Measurements from ENCODE around the gene BHLHA15. TPM values are rescaled to one million over a fixed set of nuclear protein-coding genes. Genes with fewer than 3 reads are reported as not detected.

Gene BHLHA15
- total RNA-seq, 1 donor = 1.3 TPM

- no peak overlapping the region for H3K4me3 ChIP-seq (ENCODE audit: low read depth, low read length)
- DNase-seq (ENCODE audit: low read depth) = no peak
- TF ChIP-seq CTCF (IDR thresholded peaks at IDR 0.05; ENCODE audit: insufficient read depth, low read depth, low read length) = no peak
Observed at GRCh38 chr7:98186452-98187137, 24.6 kb upstream of the BHLHA15 start.

GRCh38 chr7:98187138-98187502, 24.1 kb upstream of the BHLHA15 start:
- DNase-seq (ENCODE audit: low read depth) = no peak
- no peak overlapping the region for H3K4me3 ChIP-seq (ENCODE audit: low read depth, low read length)
- TF ChIP-seq CTCF (IDR thresholded peaks at IDR 0.05; ENCODE audit: insufficient read depth, low read depth, low read length) = no peak

DNA sequence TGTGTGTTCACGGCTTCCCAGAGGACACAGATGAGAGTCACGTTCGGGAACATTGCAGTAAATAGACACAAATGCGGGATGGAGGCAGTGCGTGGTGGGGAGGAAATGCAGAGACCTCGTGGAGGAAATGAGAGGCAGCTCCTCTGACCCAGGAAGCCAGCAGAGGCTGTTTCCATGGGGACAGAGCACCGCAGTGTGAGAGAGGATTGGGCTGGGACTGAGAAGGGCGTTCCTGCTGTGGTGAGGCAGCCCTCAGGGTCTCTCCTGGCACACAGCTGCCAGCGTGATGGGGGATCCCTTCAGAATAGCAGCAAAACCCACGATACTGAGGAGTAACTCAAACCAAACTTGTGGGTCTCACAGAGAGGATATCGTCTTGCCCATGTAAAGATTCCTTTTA, 21.7 kb upstream of the BHLHA15 start:
- DNase-seq (ENCODE audit: low read depth) = no peak
- H3K4me3 ChIP-seq (ENCODE audit: low read depth, low read length) = no peak overlapping the region
- no peak for TF ChIP-seq CTCF (IDR thresholded peaks at IDR 0.05; ENCODE audit: insufficient read depth, low read depth, low read length)

DNA sequence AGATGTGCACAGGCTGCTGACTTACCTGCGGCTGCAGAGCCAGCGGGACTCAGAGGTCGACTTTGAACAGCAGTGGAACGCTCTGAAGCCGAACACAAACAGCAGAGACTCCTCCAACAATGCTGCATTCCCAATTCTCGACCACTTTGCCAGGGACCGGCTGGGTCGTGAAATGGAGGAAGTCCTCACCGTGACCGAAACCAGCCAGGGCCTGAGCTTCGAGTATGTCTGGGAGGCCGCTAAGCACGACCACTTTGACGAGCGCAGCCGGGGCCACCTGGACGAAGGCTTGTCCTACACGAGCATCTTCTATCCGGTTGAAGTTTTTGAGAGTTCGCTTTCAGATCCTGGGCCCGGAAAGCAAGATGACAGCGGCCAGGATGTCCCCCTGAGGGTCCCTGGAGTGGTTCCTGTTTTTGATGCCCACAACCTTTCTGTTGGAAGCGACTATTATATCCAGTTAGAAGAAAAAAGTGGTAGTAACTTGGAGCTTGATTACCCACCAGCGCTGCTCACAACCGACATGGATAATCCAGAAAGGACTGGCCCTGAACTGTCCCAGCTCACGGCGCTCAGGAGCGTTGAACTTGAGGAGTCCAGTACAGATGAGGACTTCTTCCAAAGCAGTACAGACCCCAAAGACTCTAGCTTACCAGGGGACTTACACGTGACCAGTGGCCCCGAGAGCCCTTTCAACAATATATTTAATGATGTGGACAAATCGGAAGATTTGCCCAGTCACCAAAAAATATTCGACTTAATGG, 19.4 kb upstream of the BHLHA15 start:
- DNase-seq (ENCODE audit: low read depth) = no peak
- H3K4me3 ChIP-seq (ENCODE audit: low read depth, low read length) = no peak overlapping the region
- TF ChIP-seq CTCF (IDR thresholded peaks at IDR 0.05; ENCODE audit: insufficient read depth, low read depth, low read length) = no peak

- no peak overlapping the region for H3K4me3 ChIP-seq (ENCODE audit: low read depth, low read length)
- DNase-seq (ENCODE audit: low read depth) = no peak
- TF ChIP-seq CTCF (IDR thresholded peaks at IDR 0.05; ENCODE audit: insufficient read depth, low read depth, low read length) = no peak
Observed at GRCh38 chr7:98192781-98193457, 18.3 kb upstream of the BHLHA15 start.

- DNase-seq (ENCODE audit: low read depth) = no peak
- no peak overlapping the region for H3K4me3 ChIP-seq (ENCODE audit: low read depth, low read length)
- TF ChIP-seq CTCF (IDR thresholded peaks at IDR 0.05; ENCODE audit: insufficient read depth, low read depth, low read length) = no peak
Observed at GRCh38 chr7:98193474-98194180, 17.6 kb upstream of the BHLHA15 start.

All from fibroblast of villous mesenchyme (primary cell).